Suppressor macrophage treated with lipopolysaccharide for 4 hours (primary cell): Measurements from ENCODE around the gene AKAP8.
"Not testable (repeated sequence)": the region's sequence is repeated elsewhere in the genome, so short reads cannot be mapped to it uniquely, and the experiment has no call there.

Experiments used
- DNase-seq: peaks from one replicate; pipeline ENCODE4 v3.0.0-alpha.2; 2020

The AKAP8 gene

GRCh38 chr19:15403151-15403531 lies 23.6 kb upstream of the AKAP8 start:
- DNase-seq: no peak

GRCh38 chr19:15402411-15403150 lies 23.0 kb upstream of the AKAP8 start:
- no peak for DNase-seq

GRCh38 chr19:15401397-15401710 lies 21.8 kb upstream of the AKAP8 start:
- DNase-seq: no peak

- no peak for DNase-seq
Measured at GRCh38 chr19:15400521-15401396, 21.2 kb upstream of the AKAP8 start.

GRCh38 chr19:15399635-15400034 lies 20.0 kb upstream of the AKAP8 start:
- no peak for DNase-seq

- no peak for DNase-seq
Measured at GRCh38 chr19:15399234-15399515, 19.6 kb upstream of the AKAP8 start.

GRCh38 chr19:15398501-15399233 lies 19.1 kb upstream of the AKAP8 start:
- no peak for DNase-seq

- no peak for DNase-seq
Measured at GRCh38 chr19:15397782-15398181, 18.2 kb upstream of the AKAP8 start.

GRCh38 chr19:15397236-15397635 lies 17.6 kb upstream of the AKAP8 start:
- no peak for DNase-seq

GRCh38 chr19:15396436-15396835 lies 16.8 kb upstream of the AKAP8 start:
- no peak for DNase-seq

GRCh38 chr19:15395251-15395650 lies 15.7 kb upstream of the AKAP8 start:
- not testable (repeated sequence) for DNase-seq

- no peak for DNase-seq
Measured at GRCh38 chr19:15394426-15394825, 14.8 kb upstream of the AKAP8 start.

- DNase-seq: no peak
Measured at GRCh38 chr19:15393963-15394362, 14.4 kb upstream of the AKAP8 start.

- DNase-seq: no peak
Measured at GRCh38 chr19:15390814-15391213, 11.2 kb upstream of the AKAP8 start.

GRCh38 chr19:15381864-15382263 lies 2.3 kb upstream of the AKAP8 start:
- DNase-seq: no peak

- no peak for DNase-seq
Measured at GRCh38 chr19:15381429-15381828, 1.8 kb upstream of the AKAP8 start.

GRCh38 chr19:15379999-15380647 lies 536 bp upstream of the AKAP8 start:
- peak; percentile 22 for DNase-seq

GRCh38 chr19:15378534-15379082 lies 979 bp downstream of the AKAP8 start:
- DNase-seq: peak; percentile 71

GRCh38 chr19:15374796-15375440 lies 4.7 kb downstream of the AKAP8 start:
- no peak for DNase-seq

GRCh38 chr19:15374105-15374651 lies 5.4 kb downstream of the AKAP8 start:
- no peak for DNase-seq

- DNase-seq: no peak
Measured at GRCh38 chr19:15373644-15374043, 5.9 kb downstream of the AKAP8 start.

- DNase-seq: no peak
Measured at GRCh38 chr19:15372891-15373301, 6.7 kb downstream of the AKAP8 start.
